ENCODE data around the gene GRIP2.

- TF ChIP-seq, protein P1, sequence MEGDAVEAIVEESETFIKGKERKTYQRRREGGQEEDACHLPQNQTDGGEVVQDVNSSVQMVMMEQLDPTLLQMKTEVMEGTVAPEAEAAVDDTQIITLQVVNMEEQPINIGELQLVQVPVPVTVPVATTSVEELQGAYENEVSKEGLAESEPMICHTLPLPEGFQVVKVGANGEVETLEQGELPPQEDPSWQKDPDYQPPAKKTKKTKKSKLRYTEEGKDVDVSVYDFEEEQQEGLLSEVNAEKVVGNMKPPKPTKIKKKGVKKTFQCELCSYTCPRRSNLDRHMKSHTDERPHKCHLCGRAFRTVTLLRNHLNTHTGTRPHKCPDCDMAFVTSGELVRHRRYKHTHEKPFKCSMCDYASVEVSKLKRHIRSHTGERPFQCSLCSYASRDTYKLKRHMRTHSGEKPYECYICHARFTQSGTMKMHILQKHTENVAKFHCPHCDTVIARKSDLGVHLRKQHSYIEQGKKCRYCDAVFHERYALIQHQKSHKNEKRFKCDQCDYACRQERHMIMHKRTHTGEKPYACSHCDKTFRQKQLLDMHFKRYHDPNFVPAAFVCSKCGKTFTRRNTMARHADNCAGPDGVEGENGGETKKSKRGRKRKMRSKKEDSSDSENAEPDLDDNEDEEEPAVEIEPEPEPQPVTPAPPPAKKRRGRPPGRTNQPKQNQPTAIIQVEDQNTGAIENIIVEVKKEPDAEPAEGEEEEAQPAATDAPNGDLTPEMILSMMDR (IDR thresholded peaks at IDR 0.05; ENCODE audit: low read length), result no peak
- TF ChIP-seq EZH2 (IDR thresholded peaks at IDR 0.05; ENCODE audit: borderline replicate concordance, low read length), result no peak
These were observed 76.0 kb downstream of the GRIP2 start for GRCh38 chr3:14464141-14464465.

Measured in OCI-LY1 (cell line).